GM06990 (cell line): Measurements from ENCODE around the gene GBP4.
"Not testable (repeated sequence)": the region's sequence is repeated elsewhere in the genome, so short reads cannot be mapped to it uniquely, and the experiment has no call there.

ENCODE experiments used
- DNase-seq: peaks from one replicate; pipeline ENCODE4 v3.0.0-alpha.2; 2011; ENCODE audit not compliant: insufficient read length; ENCODE audit errors: extremely low read depth
- H3K27me3 ChIP-seq: replicated peaks from 2 replicates; pipeline ENCODE4 v1.6.0; 2011; ENCODE audit warnings: low read length; ENCODE audit not compliant: control insufficient read depth, insufficient read depth
- H3K36me3 ChIP-seq: 2 replicates; pipeline ENCODE4 v1.5.1; 2011; ENCODE audit warnings: low read length; ENCODE audit not compliant: control insufficient read depth, insufficient read depth
- H3K4me3 ChIP-seq: replicated peaks from 2 replicates; pipeline ENCODE4 v1.5.1; 2011; ENCODE audit warnings: low read depth, mild to moderate bottlenecking, control low read depth, low read length
- CTCF ChIP-seq: IDR thresholded peaks from 2 replicates; pipeline ENCODE4 v1.5.1; 2011; ENCODE audit warnings: low read length, control low read depth, mild to moderate bottlenecking, inconsistent platforms; ENCODE audit not compliant: insufficient read depth, poor library complexity, severe bottlenecking

GBP4 gene

GRCh38 chr1:89198491-89199072, at the start of gene GBP4:
TSS of gene GBP4 (minus strand) at chr1:89198942. CDS start at chr1:89198834, 108 bp downstream.
- Histone ChIP-seq H3K36me3 (no peaks in the 10 kb centered on the region), H3K27me3 (no peaks in the 10 kb centered on the region), H3K4me3 (peak within 1 kb of the TSS; percentile 53)
- no peak for TF ChIP-seq CTCF
- peak; percentile 44 for DNase-seq

DNA sequence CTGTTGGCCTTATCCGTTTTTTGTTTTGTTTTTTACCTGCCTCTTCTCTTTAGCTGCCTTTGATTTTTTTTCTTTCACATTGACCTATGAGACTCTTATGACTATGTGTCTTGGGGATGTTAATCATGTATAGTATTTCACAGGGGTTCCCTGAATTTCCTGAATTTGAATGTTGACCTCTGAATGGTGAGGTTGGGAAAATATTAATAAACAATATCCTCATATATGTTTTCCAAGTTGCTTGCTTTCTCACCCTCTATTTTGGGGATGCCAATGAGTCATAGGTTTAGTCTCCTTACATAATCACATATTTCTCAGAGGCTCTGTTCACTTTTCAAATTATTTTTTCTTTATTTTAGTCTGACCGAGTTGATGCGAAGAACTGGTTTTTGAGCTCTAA, 44.3 kb upstream of the GBP4 start:
- DNase-seq = no peak
- H3K36me3 ChIP-seq = no peaks in the 10 kb centered on the region
- H3K4me3 ChIP-seq = no peak overlapping the region

GRCh38 chr1:89221341-89221740, 22.6 kb upstream of the GBP4 start:
- TF ChIP-seq CTCF = no peak
- Histone ChIP-seq H3K27me3 (no peaks in the 10 kb centered on the region), H3K4me3 (no peak overlapping the region), H3K36me3 (no peaks in the 10 kb centered on the region)
- DNase-seq = no peak

More for the DNA sequence above, 44.3 kb upstream of the GBP4 start:
- no peaks in the 10 kb centered on the region for H3K27me3 ChIP-seq
- no peak for TF ChIP-seq CTCF

DNA sequence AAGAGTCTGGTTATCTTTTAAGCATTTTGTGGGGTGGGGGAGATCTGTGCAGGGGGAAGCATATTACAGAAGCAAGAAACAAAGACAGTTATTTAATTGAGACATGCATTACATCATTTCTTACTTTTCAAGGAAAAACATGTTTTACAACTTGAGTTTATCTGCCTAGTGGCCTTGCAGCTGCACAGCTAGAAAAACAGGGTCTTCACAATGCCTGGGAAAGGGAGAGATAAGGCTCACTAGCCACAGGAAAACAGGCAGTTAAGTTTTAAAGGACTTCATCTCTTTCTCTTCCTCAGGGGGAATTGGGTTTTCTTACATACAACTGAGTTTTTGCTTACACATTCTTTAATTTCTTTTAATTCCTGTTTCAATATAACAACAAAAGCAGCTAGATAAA, 21.1 kb upstream of the GBP4 start:
- H3K36me3 ChIP-seq, H3K27me3 ChIP-seq, DNase-seq, H3K4me3 ChIP-seq: not testable (repeated sequence)

DNA sequence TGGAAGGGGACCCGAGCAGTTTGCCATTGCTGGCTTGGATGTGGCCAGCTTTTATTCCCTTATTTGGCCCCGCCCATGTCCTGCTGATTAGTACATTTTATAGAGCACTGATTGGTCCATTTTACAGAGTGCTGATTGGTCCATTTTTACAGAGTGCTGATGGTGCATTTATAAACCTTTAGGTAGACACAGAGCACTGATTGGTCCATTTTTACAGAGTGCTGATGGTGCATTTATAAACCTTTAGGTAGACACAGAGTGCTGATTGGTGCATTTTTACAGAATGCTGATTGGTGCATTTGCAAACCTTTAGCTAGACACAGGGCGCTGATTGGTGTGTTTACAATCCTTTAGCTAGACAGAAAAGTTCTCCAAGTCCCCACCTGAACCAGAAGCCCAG, 20.2 kb upstream of the GBP4 start:
- not testable (repeated sequence) for H3K36me3 ChIP-seq, DNase-seq, H3K4me3 ChIP-seq, H3K27me3 ChIP-seq

DNA sequence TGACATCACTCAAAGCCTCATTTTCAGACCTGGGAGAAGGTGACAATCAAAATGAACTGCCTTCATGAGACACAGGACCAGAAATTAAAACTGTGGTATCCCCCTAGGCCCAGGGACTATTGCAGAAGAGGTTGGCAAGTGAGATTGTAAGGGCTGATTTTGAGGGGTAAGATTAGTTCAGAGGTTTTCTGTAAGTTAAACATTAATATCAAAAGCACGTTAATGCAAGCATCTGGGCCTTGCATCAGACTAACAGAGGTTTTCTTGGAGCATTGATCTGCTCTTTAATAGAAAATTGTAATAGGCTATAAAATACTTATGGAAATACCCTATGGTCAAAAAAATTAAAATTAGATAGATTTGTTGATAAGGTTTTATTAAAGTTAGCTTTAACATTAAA, 14.6 kb upstream of the GBP4 start:
- no peak overlapping the region for H3K4me3 ChIP-seq

More for the DNA sequence above, 14.6 kb upstream of the GBP4 start:
- no peaks in the 10 kb centered on the region for H3K36me3 ChIP-seq
- no peak for DNase-seq
- TF ChIP-seq CTCF = no peak
- no peaks in the 10 kb centered on the region for H3K27me3 ChIP-seq
